Activated CD8-positive, alpha-beta memory T cell treated with anti-CD3 and anti-CD28 coated beads for 1 hour (primary cell): ENCODE results near the gene KRTAP10-4.
"Not testable (repeated sequence)": the region's sequence is repeated elsewhere in the genome, so short reads cannot be mapped to it uniquely, and the experiment has no call there.

Source experiments
- DNase-seq, 2 donors: peaks; one replicate each; pipeline ENCODE4 v3.0.0-alpha.2; 2020; ENCODE audit warnings: low read depth in 1 of 2; ENCODE audit errors: extremely low read depth in 1 of 2

The KRTAP10-4 gene

DNA sequence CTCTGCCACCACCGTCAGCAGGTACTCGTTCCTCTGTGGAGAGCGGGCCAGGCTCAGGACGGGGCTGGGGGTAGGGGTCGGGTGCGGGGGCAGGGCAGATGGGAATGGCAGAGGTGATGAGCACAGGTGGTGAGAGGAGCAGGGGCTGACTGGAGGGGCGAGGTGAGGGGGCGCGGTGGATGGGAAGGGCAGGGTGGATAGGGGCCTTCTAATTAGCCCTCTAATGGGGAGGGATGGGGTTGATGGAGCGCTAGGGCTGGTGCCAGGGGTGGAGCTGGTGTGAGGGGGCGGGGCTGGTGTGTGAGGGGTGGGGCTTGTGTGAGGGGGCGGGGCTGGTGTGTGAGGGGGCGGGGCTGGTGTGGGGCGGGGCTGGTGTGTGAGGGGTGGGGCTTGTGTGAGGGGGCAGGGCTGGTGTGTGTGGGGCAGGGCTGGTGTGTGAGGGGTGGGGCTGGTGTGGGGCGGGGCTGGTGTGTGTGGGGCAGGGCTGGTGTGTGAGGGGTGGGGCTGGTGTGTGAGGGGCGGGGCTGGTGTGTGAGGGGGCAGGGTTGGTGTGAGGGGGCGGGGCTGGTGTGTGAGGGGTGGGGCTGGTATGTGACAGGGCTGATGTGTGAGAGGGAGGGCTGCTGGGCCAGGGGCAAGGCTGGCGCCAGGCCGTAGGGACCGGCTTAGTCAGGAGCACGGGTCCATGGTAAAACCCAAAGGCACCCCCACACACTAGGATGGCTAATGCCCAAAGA lies 39.5 kb upstream of the KRTAP10-4 start:
- DNase-seq = no peak

DNA sequence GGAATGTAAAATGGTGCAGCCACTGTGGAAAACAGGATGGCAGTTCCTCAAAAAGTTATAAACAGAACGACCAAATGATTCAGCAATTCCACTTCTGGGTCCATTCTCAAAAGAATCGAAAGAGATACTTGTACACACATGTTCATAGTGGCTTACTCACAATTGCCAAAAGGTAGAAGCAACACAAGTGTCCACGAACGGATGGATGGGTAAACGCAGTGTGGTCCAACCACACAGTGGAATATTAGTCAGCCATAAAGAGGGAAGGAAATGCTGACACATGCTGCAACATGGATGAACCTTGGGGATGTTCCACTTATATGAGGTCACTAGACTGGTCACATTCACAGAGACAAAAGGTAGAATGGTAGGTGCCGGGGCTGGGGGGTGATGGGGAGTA lies 38.8 kb upstream of the KRTAP10-4 start:
- DNase-seq = no peak

DNA sequence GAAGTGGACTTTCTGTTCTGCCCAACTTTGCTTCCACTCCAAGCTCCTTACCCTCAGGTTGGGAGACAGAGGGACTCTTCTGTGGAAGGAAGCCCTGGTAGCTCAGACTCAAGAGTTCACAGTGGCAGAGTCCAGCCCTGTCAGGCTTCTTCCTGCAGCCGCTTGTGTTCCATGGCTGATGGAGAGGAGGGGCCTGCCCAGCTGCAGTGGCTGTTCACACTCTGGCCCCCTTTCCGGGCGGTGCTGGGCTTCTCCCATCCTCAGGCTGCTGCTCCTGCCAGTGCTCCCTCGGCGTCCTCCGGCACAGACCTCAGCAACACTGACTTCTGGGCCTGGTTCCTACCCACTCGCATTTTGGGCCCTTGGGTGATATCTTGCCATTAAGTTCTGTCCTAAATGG lies 37.6 kb upstream of the KRTAP10-4 start:
- DNase-seq = no peak

DNA sequence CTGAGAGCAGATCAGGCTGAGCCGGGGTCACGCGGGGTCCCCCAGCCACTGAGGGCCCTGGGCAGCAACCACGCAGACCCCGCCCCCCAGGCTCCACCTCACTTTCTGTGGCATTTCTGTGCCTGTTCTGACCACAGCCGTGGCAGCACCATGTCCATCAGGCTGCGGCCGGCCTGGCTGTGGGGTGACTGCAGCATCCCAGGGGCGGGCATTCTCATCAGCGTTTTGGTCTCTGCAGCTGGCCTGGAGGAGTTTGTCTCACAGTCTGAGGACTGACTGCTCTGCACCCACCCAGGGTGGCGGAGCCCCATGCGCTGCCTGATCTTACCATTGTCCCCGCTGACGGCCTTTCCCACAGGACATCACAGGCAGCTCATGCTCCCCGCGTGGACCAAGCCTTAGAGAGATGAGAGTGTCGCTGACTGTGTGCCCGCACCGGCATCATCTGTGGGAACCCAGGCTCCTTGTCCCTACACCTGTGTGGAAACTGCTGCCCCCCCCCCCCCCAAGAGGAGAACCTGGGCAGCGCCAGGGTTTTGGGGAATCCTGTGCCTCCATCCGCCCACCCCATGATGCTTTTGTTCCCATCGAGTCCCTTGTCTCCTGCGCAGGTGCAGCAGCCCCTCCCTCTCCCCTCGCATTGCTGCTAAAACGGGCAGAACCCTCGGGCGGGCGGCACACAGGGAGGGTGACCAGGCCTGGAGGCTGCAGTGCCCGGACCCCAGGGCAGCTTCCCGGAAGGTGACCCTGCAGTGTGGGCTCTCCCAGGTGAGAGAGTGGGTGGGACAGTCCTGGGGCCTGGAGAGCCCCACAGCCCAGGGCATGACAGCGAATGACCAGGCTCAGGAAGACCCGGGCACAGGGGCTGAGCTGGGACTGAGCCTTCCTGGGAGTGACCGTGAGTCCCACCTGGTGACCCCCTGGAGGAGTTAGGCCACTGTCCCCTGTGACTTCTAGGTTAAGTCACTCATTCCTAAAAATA lies 35.3 kb upstream of the KRTAP10-4 start:
- no peak for DNase-seq

DNA sequence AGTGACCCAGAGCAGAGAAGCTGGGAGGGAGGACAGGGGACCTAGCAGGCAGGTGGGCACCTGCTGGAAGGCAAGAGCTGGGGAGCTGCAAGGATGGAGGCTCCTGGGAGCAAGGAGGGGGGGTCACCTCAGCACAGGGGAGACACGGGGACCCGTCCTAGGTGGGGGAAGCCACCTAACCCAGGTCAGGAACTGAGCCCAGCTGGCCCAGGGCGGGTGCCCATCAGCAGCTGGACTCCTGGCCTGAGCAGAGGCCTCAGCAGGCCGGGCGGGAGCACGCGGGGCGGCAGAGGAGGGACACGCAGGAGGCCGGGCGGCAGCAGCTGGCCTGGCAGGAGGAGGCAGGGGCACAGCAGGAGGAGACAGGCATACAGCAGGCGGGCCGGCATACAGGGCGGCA lies 34.5 kb upstream of the KRTAP10-4 start:
- no peak for DNase-seq

DNA sequence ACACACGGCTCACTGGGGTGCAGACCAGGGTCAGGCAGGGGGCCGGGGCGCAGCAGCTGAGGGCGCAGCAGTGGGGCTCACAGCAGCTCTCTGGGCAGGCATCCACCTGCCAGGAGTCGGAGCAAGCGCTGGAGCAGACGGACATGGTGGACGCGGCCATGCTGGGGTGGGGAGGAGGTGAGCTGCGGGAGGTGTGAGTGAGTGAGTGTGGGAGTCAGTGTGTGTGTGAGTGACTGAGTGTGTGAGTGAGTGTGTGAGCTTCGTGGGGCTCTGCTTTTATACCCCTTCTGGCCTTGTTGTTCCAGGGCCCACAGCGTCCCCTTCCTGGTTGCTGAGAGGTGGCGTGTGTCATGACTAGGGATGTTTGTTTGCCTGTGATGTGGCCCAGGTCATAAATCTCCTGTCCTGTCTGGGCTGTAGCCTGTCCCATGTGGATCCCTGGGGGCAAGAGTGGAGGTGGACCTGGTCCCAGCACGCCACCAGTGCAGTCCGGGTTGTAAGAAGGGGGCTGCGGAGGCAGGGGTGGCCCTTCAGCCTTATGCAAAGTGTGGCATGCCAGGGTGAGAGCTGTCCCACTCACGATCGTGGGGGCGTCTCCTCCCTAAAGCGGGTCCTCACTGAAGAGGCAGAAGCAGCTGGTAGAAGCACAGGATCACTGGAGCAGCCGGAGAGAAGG lies 33.4 kb upstream of the KRTAP10-4 start, which contains the start of gene KRTAP10-1:
Gene KRTAP10-1, minus strand, starts transcription at position 205 of the 676 bp plus-strand sequence. Its CDS starts 45 bp downstream, at position 160.
- no peak for DNase-seq

DNA sequence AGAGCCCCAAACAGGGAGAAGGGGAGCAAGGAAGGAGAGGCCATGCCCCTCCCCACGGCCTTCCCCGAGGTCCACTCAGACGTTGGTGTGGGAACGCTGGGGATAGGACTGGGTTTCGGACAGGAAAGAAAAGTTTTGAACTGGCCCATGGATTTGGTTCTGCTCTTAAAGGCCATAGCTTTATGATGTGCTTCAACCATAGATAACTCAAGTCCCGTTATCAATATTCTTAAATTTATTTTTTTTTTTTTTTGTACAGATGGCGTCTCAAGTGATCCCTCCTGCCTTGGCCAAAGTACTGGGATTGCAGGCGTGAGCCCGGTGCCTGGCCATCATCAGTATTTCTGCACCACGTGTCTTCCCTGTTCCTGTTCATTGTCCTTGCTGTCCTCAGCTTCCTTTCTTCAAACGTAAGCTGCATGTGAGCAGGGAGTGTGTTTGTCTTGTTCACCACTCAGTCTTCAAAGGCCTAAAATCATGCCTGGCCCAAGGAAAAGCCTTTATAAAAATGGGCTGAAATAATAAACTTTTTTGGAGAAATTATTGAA lies 32.7 kb upstream of the KRTAP10-4 start:
- no peak for DNase-seq

DNA sequence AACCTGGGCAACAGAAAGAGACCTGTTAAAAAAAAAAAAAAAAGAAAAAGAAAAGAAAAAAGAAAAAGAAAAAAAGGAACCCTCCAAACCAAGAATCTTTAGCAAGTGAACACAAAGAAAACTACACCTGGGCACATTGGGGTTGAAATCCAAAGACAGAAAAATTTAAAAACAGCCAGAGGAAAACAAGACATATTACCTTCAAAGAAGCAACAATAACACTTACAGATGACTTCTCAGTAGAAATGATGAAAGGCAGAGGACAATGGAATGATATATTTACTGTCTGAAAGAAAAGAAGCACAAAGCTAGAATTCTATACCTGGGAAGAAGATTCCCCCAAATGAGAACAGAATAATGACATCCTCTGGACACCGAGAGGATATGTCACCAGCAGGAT lies 30.8 kb upstream of the KRTAP10-4 start:
- DNase-seq = no peak

DNA sequence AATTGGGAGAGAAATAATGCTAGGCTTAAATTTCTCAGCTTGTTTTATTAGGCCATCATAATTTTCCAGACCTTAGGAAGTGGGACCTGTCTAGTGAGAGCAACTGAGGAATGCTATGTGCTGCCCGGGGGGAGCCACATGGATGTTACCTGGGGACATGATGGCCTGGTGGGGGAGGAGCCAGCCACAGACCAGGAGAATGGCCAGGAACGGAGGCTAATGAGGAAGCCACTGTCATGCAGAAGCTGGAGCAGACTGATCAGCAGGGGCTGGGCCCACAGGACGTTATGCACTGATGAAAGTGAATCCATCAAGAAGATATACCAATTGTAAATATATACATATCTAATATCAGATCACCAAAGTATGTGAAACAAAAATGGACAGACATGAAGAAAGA lies 29.0 kb upstream of the KRTAP10-4 start:
- DNase-seq = no peak

DNA sequence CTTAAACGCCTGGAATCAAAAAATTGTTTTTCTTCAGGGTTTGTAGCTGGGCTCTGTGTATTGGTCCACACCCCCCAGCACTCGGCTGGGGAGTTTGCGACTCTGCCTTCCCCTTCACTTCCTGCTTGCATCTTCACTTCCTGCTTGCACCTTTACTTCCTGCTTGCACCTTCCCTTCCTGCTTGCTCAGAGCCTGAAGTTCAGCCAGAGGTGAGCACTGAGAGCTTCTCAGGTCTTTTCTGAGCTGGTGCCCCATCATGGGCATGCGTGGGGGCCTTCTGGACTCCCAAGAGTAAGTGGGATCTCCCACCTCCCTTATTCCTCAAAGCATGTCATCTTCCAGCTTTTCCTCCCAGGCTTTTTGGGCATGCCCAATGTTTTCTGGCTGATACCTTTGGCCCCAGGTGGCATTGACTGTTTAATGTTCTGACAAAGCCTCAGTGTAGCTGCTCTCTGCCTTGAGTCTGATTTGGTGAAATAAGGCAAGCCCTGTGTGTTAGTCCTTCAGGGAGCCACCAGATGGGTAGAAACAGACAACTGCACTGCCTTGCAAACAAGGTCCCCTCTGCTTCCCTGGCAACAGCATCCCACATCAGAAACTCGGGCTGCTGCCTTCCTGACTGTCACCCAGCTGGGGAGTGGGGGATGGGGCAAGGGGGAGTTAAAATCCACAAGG lies 25.7 kb upstream of the KRTAP10-4 start:
- DNase-seq = no peak

DNA sequence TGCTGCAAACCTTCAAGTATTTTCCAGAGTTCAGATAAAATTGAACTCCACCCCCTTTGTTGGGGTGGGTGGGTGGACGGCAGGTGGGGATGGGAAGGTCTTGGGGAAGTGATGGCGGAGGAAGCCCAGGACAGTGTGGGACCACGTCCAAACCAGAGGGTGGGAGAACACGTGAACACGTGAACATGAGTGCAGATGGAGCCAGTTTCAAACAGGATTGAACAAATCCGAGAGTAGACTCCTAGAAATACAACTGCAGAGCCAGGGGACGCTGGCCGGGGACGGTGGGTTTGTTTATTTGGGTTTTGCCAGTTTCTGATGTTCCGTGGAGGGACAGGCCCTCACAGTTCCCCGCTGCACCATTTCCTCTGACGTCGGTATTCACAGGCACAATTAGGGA lies 25.1 kb upstream of the KRTAP10-4 start:
- no peak for DNase-seq

DNA sequence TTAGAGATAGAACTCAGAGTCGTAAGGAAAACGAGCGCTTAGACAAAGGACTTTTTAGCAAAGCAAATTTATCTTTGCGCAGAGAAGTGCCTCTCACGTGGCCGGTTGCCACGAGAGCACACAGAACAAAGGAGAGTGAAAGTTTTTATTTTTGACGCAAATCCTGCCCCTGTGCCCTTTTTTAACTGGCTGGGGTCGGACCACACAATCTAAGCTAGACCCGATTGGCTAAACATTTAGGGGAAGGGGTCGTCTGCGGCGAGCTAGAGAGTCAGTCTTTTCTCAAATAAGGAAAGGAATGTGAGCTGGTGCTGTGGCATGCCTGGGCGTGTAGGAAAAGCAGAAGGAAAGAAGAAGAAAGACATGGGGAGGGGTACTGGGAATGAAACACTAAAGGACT lies 24.6 kb upstream of the KRTAP10-4 start:
- DNase-seq = no peak

DNA sequence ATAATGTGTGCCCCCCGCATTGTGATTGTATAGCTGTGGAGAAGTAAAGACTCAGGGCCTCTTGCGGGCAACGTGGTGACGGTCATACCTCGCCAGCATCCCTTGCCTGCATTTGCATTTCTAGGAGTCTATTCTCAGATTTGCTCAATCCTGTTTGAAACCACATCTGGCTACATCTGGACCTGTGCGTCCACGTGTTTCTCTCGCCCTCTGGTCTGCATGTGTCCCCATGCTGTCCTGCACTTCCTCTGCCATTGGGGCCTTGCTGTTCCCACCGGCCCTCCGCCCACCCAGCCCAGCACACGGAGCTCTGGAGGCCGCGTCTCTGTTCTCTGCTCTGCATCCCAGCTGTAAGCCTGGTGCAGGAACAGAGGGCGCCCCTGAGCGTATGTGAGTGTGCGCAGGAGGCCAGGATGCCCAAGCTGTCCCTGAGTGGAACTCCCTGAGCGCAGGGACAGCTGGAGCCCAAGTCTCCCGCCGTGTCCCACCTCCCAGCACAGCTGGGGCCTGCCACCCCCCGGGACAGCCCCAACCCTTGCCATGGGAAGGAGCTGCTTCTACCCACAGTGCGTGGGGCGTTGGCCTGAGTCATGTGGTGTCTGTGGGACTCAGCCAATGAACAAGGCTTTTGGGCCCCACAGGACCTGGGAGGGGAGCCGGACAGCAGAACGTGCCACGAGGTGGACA lies 23.9 kb upstream of the KRTAP10-4 start:
- no peak for DNase-seq

DNA sequence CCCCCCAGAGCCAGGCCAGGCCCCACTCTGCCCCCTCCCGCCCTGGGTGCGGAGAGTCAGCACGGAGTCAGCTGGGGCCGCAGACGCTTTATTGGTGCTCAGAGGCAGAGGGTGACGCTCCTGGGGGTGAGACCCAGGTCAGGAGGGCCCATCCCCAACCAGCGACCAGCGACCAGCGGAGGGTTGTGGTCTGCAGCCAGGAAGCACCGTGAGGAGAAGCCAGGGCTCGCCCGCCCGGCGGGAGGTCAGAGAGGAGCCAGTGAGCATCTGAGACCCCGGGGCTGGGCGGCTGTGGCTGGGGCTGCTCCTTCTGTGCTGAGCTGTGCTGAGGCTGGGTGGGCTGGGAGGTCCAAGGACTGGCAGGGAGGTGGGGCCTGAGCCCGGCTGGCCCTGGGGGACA lies 23.2 kb upstream of the KRTAP10-4 start:
- DNase-seq = not testable (repeated sequence)

DNA sequence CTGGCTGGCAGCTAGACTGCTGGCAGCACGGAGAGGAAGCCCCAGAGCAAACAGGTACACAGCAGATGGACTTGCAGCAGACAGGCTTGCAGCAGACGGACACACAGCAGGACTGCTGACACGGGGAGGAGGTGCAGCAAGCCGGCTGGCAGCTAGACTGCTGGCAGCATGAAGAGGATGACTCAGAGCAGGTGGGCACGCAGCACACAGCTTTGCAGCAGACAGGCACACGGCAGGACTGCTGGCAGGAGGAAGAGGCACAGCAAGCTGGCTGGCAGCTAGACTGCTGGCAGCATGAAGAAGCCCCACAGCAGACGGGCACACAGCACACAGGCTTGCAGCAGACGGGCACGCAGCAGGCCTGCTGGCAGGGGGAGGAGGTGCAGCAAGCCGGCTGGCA lies 22.7 kb upstream of the KRTAP10-4 start:
- no peak for DNase-seq

DNA sequence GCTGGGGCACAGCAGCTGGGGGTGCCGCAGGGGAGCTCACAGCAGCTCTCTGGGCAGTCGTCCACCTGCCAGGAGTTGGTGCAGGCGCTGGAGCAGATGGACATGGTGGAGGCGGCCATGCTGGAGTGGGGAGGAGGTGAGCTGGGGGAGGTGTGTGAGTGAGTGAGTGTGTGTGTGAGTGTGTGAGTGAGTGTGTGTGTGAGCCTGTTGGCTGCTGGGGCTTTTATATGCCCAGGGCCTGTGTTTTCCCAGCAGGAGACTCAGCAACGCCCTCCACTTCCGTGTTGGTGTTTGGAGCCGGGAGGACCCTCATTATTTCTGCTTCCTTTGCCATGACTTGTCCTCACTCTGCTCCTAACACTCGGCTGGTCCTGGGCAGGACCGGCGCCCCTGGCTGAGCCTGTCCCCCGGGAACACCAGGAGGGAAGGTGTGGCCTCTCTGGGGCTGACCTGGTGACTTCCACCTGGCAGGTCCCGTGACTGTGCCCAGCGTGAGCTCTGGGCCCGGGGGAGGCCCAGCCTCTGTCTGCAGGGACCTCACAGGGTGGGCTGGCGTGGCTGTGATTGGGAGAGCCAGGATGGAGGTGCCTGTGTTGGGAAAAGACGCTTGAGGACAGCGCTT lies 22.1 kb upstream of the KRTAP10-4 start, which contains the start of gene KRTAP10-2:
Gene KRTAP10-2, minus strand, starts transcription at position 166 of the 622 bp plus-strand sequence. Its CDS starts 47 bp downstream, at position 119.
- DNase-seq = no peak

DNA sequence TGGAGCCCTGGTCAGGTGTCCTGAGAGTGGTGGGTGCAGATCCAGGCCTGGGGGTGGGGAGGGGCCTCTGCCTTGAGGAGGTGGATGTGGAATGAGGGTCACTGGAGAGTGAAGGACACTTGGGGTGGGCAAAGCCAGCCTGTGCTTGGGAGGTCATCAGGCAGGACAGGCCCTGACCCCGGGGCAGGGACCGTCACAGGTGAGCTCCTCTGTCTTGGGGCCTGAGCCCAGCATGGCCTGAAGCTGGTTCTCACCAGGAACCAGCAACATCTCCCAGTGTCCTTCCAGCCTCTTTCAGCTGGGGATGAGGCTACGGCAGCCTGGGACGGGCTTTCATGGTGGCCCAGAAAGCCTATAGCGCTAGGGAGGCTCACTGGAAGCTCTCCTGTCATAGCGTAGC lies 21.4 kb upstream of the KRTAP10-4 start:
- no peak for DNase-seq

DNA sequence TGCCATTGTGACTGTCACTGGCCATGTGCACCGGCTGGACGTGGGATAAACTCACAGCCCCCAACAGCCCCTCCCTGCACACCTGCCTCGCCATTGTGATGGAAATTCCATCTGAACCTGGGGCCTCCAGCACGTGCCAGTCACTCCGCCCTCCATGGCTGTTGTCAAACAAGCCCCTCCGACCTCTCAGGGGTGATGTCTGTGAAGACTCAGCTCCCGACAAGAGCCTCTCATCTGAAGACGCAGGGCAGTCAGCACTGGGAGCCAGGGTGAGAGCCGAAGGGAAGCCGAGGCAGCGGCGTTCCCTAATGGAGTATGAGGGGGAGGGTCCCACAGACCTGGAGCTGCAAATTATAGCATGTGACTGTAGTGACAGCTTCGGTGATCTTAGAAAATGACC lies 20.8 kb upstream of the KRTAP10-4 start:
- DNase-seq = no peak

DNA sequence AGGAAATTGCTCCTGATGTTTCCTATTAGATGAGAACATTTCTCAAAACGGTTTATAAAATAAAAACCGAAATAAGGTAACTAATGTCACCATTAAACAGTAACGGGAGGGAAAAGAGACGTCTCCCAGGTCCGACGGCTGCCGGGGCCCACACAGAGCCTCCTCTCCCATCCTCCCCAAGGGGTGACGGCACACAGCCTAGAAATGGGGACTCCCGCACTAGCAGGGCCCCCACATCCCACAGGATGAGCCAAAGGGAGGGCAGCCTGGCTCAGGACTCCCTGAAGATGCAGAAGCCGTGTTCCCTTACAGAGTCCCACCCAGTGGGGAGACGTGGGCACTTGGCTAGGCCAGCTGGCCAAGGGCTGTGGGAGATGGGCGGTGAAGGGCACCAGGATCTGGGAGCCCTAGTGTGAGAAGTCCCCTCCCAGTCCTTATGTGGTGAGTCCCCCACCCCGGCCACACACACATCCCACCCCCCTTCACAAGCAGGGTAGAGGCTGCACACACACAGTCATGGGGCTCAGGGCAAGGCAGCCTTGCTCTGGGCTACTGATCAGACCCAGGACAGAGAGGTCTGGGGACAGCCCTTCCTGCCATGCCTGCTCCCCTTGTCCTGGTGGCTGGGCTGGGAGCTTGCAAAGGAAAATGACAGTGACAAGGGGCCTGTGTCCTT lies 18.2 kb upstream of the KRTAP10-4 start:
- DNase-seq = no peak
